ENCODE measurements around the gene CASQ1.

The CASQ1 gene

DNA sequence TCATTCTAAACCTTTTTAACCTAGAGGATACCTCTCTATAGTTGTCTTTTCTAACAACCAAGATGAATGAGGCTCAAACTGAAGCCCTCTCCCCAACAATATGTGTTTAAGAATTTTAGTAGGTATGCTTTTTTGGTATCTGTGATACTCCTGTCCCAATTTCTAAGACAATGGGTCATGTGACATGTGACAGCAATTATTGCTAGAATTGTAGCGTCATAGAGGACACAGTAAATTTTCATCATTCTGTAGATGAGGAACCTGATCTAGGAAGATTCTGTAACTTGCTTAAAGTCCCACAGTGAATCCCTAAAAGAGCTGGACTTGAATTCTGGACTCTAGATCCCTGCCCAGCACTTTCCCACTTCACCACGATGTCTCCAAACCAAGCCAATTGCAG lies 11.6 kb upstream of the CASQ1 start:
- no peak overlapping the region for H3K27ac ChIP-seq
- TF ChIP-seq, protein P1, sequence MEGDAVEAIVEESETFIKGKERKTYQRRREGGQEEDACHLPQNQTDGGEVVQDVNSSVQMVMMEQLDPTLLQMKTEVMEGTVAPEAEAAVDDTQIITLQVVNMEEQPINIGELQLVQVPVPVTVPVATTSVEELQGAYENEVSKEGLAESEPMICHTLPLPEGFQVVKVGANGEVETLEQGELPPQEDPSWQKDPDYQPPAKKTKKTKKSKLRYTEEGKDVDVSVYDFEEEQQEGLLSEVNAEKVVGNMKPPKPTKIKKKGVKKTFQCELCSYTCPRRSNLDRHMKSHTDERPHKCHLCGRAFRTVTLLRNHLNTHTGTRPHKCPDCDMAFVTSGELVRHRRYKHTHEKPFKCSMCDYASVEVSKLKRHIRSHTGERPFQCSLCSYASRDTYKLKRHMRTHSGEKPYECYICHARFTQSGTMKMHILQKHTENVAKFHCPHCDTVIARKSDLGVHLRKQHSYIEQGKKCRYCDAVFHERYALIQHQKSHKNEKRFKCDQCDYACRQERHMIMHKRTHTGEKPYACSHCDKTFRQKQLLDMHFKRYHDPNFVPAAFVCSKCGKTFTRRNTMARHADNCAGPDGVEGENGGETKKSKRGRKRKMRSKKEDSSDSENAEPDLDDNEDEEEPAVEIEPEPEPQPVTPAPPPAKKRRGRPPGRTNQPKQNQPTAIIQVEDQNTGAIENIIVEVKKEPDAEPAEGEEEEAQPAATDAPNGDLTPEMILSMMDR (IDR thresholded peaks at IDR 0.05): no peak
- TF ChIP-seq ZFX (IDR thresholded peaks at IDR 0.05; ENCODE audit: borderline replicate concordance): no peak

DNA sequence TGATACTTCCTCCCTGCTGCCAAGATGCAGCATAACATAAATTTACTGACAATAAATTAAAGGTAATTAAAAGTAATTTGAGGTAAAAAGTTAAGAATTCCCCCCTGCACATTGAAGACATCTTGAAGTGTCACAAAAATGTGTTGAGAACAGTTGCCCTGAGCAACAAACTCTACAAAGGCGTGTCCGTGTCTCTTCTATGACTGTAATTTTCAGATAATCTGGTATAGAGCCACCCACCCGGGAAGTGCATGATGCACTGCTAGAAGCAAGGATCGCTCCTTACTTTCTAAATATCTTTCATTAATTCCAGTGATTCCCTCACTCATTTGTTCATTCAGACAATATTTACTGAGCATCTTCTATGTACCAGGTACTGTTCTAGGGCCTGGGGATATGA lies 11.0 kb upstream of the CASQ1 start:
- TF ChIP-seq, protein P1 (IDR thresholded peaks at IDR 0.05): no peak
- TF ChIP-seq ZFX (IDR thresholded peaks at IDR 0.05; ENCODE audit: borderline replicate concordance): no peak

DNA sequence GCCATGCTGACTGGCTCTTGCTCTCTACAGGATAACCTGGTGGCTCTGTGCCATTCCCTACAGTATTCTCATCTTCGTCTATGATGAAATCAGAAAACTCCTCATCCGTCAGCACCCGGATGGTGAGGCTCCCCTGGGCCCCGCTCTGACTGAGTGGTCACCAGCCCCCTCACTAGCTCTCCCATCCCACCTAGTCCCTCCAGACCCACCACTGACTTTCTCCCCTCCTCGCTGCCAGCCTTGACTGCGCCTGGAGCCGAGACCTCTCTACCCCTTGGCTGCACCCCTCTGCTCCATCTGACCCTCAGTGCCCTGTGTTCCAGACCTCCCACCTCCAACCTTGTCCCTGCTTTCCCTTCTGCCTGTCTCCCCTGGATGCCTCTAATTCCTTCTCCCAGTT lies 4.1 kb upstream of the CASQ1 start:
- no peak overlapping the region for H3K27ac ChIP-seq
- no peak for TF ChIP-seq ZFX (IDR thresholded peaks at IDR 0.05; ENCODE audit: borderline replicate concordance)

More for the DNA sequence above, 11.0 kb upstream of the CASQ1 start:
- no peak overlapping the region for H3K27ac ChIP-seq

DNA sequence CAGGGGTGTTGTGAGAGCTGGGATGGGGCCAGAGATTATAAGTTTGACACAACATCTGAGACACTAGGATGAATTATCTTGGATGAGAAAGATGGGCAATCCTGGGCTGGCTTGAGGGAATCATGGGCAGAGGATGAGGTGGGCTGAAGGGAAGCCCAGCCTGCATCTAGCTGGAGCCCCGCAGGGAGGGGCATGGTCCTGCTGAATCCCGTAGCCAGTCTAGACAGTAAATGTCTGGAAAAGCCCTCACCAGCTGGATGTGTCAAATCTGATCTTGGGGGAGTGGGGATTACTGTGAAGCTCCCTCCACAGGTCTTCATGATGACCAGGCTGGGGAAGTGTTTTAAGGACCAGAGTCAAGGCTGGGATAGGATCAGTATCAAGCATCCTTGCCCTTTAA lies 3.6 kb upstream of the CASQ1 start:
- TF ChIP-seq, protein P1 (IDR thresholded peaks at IDR 0.05): no peak
- TF ChIP-seq ZFX (IDR thresholded peaks at IDR 0.05; ENCODE audit: borderline replicate concordance): no peak
- no peak overlapping the region for H3K27ac ChIP-seq

DNA sequence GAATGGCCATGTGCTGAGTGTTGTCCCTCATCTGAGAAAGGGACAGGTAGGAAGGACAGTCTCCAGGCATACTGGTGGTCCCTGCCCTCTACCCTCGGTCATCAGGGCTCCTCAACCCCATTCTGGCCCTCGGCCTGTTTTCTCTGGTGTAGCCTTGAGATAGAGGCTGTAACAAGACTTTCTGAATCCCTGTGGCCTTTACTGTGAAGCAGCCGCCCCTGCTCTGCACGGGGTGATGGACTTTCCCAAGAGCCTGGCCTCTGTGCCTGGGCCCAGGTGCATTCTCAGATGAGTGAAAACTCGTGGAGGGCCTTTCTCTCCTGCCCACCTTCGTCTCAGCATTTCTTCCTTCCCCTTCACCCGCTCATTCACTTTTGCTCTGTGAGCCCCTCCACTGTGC lies 3.0 kb upstream of the CASQ1 start:
- TF ChIP-seq, protein P1 (IDR thresholded peaks at IDR 0.05): no peak
- no peak for TF ChIP-seq ZFX (IDR thresholded peaks at IDR 0.05; ENCODE audit: borderline replicate concordance)

DNA sequence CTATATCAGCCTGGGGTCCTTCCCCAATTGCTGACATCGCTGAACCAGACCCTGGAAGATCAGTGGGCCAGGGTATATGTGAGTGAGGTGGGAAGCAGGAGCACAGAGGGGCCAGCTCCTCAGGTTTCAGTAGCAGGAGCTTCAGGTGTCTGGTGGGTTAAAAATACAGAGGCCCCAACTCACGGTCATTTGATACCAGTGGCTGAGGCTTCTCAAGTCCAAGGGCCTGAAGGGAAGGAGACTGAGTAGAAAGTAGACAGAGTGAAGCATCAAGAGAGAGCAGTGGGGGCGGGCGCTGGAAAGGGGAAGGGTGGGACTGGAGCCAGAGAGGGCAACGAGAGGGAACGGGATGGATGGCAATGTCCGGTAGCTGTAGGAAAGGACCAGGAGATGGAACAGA lies 2.0 kb upstream of the CASQ1 start:
- no peak overlapping the region for H3K27ac ChIP-seq
- no peak for TF ChIP-seq ZFX (IDR thresholded peaks at IDR 0.05; ENCODE audit: borderline replicate concordance)
- TF ChIP-seq, protein P1 (IDR thresholded peaks at IDR 0.05): no peak

More for the DNA sequence above, 3.0 kb upstream of the CASQ1 start:
- no peak overlapping the region for H3K27ac ChIP-seq

DNA sequence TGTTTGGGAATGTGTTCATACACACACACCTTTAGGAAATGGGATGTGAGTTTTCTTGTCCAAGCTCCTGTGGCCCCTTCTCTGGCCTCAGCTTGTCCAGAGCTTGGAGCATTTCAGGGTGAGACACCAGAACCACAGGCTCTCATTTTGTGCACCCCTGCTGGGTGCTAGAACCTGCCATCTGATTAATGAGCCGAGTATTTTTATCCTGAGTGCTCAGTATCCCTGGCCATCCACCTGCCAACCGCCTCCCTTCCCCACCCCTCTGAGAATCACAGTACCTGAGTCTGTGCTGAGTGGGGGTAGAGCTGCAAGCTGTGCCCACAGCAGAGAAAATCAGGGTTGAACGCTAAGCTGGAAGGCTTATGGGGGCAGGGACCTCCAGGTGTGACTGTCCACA lies 1.4 kb downstream of the CASQ1 start:
- no peak overlapping the region for H3K27ac ChIP-seq
- no peak for TF ChIP-seq ZFX (IDR thresholded peaks at IDR 0.05; ENCODE audit: borderline replicate concordance)
- TF ChIP-seq, protein P1 (IDR thresholded peaks at IDR 0.05): no peak

DNA sequence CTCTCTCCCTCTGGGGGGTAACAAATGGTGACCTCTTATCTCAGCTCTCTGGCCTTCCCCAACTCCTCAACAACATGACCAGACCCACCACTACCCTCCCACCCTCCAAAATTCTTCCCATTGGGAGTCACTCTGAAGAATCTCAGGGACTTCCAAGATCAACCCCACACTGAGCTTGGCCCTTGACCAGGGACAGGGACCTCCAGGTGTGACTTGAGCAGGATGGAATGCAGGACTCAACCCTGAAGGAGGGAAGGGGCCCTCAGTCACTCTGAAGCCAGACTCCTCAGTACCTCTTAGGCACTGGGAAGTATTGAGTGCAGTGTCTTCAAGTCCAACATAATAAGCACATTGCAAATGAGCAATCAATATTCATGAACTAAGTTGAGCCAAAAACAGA lies 1.9 kb downstream of the CASQ1 start:
- H3K27ac ChIP-seq: no peak overlapping the region

More for the DNA sequence above, 1.9 kb downstream of the CASQ1 start:
- no peak for TF ChIP-seq ZFX (IDR thresholded peaks at IDR 0.05; ENCODE audit: borderline replicate concordance)
- TF ChIP-seq, protein P1 (IDR thresholded peaks at IDR 0.05): no peak

Measured in 22Rv1 (cell line).